DMS 273 treated with DMSO at 0.1 percent for 48 hours (cell line): Measurements from ENCODE around the gene SMPDL3B.
A peak's percentile ranks its signal among the peaks of the same experiment; 100 is the strongest.
"Not testable (repeated sequence)": the region's sequence is repeated elsewhere in the genome, so short reads cannot be mapped to it uniquely, and the experiment has no call there.

ENCODE experiments used
- DNase-seq: peaks from one replicate; lab custom pipeline; 2025; lab: John Stamatoyannopoulos, UW

SMPDL3B gene

DNA sequence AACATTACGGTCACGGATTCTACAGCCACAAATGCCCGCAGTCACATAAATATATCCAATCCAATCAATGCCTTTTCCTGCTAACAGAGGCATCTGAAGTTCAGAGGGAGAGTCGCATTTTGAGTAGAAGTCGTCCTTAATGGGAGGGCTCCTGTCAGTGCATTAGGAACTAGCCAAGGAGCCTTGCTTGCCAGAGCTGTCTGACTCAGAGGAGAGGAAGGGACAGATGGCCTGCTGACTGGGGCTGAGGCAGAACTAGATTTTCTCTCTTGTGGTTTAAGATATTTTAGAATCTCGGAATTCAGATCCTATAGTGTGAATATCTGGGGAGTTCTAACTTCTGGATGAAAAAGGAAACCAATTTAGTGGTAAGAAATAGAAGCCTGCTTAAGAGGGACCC lies 35.6 kb downstream of the SMPDL3B start:
- DNase-seq: peak; percentile 74

GRCh38 chr1:27971674-27972073 lies 36.9 kb downstream of the SMPDL3B start:
- DNase-seq: peak; percentile 41

GRCh38 chr1:27972141-27972540 lies 37.3 kb downstream of the SMPDL3B start:
- DNase-seq: no peak

- no peak for DNase-seq
These were observed 39.1 kb downstream of the SMPDL3B start for GRCh38 chr1:27973771-27974416.

- DNase-seq: no peak
These were observed 39.6 kb downstream of the SMPDL3B start for GRCh38 chr1:27974417-27974781.

- peak; percentile 17 for DNase-seq
These were observed 44.5 kb downstream of the SMPDL3B start for GRCh38 chr1:27979151-27979858.

DNA sequence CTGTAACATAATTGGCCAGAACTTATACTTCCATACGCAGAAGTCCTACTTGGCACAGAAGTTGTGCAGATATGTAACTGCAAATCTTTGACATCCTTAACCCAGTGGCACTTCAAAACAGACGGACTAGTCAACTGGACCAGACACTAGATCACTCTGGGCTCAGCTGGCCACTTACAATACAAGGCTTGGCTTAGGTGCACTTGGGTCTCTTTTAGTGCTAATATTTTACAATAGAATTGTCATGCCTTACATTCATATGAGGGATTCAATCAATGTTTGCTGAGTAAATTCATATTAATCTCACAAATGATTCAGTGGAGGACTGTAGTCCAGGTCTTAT lies 45.0 kb downstream of the SMPDL3B start:
- DNase-seq: no peak

GRCh38 chr1:27980216-27980845 lies 45.5 kb downstream of the SMPDL3B start:
- DNase-seq: no peak

DNA sequence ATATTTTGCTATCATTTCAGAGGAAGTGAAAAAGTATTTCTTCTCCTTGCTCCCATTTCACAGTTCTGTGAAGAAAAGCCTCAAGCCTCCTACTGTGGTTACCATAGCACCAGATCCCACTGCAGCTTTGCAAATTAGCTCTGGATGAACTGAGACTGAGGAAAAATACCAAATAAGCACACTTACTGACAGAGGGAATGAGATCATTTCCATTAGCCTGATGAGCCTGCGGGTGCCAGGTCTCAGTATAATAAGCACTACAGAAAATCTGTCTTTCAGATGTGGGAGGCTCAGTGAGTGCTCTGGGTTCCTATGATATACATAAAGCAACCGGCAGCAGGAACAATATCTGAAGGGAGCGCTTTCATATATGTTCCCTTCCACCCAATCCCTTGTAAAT lies 46.3 kb downstream of the SMPDL3B start:
- DNase-seq: no peak

DNA sequence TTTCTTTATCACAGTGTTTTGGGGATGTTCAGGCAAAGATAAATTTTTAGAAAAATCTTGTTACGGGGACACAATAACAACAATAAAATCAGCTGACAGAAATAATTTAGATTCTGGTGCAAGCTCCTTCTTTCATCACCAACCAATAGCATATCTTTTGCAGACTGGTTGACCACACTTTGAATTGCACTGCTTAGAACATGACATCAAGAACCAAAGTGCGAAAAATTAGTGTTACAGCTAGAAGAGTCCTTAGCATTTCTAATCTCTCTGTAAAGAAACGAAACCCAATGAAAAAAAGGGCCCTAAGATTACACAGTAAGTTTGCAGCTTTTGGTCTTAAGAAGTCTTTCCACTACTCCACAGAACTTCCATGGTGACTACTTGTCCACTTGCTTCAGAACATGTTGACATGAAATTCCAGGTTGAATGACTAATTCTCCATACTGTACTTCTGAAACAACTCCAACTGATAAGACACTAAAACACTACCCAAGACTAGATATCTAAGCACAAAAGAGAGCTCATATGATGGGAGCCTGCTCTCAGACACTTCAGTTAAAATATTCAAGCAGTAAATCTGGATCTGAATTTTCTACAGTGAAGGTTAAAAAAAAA lies 56.2 kb downstream of the SMPDL3B start:
- no peak for DNase-seq

GRCh38 chr1:27992276-27992675 lies 57.5 kb downstream of the SMPDL3B start:
- no peak for DNase-seq

DNA sequence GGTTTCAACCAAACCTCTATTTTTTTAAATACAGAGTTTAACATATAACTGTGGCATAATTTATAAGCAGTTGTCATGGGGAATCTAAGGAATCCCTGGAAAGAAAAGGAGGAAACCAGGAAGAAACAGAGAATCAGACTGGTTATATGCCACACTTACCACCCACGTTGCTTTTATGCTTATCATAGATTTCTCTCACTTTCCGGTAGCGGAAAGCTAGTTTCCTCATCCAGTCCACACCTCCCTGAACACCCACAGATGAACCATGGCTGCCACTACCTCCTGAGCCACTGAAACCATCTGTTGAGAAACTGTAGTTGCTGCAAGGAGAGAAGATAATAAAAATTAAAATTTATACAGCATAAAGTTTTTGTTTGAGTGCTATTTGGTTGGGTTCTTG lies 58.4 kb downstream of the SMPDL3B start:
- DNase-seq: no peak

- no peak for DNase-seq
These were observed 59.3 kb downstream of the SMPDL3B start for GRCh38 chr1:27994060-27994459.

GRCh38 chr1:27994526-27994925 lies 59.7 kb downstream of the SMPDL3B start:
- not testable (repeated sequence) for DNase-seq

DNA sequence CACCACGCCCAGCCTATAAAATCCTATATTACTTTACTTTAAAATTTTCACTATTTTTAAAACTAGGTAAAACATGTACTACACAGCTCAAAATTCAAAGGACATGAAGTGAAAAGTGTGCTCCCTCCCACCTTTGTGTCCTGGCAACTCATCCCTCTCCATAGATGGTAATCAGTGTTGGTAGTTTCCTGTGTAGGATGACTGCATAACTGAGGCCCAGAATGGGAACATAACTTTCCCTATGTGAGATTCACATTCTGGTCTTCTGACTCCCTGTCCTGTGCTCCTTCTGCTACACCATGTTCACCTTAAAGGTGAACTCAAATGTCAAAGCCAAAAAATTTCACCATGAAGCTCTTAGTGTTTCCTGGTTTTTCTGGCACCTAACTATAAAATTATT lies 64.3 kb downstream of the SMPDL3B start:
- no peak for DNase-seq

GRCh38 chr1:28002600-28002999 lies 67.8 kb downstream of the SMPDL3B start:
- no peak for DNase-seq

- not testable (repeated sequence) for DNase-seq
These were observed 68.3 kb downstream of the SMPDL3B start for GRCh38 chr1:28003117-28003516.
